NCI-H2081 treated with DMSO at 0.1 percent for 48 hours (cell line): Measurements from ENCODE around the gene P2RX3.

Source experiments
- DNase-seq: peaks from one replicate; lab custom pipeline; 2025; lab: John Stamatoyannopoulos, UW

The P2RX3 gene

DNA sequence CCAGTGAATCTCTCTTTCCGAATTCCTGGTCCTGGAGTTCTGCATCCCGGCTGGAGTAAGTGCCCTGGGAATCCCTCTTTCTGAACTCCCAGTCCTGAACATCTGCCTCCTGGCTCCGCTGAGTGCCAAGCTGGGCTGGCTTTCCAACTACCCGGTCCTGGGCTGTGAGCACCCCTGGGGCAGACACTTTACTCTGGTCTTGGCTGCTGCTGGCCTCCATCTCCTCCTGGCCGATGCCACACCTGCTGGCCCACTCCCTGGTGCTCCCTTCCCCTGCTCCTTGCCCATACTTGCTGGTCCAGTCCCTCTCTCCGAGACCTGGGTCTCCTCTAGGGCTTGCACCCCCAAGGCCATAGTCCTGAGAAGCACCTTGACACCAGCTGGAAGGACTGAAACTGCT is 28.1 kb upstream of the P2RX3 start:
- DNase-seq, result no peak

DNA sequence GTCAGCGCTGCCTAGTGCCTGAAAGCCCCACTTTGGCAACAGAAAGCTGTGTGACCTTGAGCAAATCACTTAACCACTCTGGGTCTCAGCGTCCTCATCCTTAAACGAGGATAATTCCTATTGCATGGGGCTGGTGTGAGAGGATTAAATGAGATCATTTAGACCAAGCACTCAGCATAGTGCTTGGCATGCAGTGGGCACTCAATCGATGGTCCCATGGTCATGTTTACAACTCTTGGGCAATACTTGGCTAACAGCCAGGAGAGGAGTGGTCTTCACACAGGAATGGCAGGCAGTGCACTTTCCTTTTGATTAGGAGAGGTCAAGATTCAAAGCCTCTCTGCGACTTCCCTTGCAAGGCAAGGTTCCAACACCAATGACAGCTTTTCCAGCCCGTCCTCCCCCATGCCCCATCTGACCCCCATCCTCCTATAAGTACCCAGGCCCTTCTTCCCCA is 27.5 kb upstream of the P2RX3 start:
- DNase-seq, result no peak

DNA sequence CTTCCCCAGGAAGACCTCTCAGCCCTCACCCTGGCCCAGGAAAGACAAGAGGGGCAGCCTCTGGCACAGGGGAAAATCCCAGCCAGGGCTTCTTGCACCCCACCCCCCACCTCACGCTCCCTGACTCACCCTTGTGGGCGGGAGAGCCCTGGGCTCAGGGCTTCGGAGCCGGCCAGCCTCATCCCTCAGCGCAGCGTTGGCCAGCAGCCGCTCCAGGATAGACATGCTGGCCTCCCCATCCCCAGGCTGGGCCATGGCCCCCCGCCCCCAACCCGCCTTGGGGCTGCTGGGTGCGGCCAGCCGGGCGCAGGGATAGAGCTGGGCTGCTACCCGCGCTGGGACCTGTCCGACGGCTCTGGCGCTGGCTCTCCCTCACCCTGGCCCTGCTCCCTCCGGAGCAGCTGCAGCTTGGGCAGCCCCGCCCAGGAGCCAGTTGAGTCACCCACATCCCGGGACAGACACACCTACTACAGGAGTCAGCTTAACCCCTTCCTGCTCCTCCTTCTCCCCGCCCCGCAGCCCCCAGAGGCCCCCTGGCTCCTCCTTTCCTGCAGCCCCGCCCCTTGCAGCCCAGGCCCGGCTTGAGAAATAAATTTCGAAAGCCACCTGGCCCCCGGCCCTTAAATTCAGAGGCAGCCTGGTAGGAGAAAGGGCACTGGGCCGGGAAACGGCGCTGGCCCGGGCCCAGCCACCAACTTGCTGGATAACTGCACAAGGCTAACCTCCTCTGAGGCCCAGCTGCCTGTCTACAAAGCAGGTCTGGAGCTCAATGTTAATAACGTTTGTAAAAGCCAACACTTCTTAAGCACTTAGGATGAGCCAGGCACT is 26.8 kb upstream of the P2RX3 start:
- DNase-seq, result no peak

DNA sequence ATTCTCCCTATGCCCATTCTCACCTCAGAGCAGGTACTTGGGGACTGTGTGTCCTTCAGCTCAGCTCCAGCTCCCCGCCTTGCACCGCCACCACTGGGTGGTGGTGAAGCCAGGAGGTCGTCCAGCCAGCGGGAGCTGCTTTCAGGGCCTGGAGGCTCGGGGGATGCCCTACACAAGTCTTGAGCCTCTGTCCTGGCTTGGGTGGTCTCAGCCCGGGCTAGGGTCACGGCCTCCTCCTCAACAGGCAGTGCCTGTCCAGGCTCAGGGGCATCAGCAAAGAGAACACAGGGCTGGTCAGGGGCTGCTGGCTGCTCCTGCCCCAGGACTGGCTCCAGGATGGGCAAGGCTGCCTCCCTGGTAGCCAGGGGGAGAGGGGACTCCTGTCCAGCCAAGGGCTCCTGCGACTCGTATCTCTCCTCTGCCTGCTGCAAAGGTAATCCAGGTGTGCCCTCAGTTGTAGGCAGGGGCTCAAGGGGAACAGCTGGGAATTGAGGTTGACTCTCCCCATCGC is 25.6 kb upstream of the P2RX3 start:
- DNase-seq, result no peak

DNA sequence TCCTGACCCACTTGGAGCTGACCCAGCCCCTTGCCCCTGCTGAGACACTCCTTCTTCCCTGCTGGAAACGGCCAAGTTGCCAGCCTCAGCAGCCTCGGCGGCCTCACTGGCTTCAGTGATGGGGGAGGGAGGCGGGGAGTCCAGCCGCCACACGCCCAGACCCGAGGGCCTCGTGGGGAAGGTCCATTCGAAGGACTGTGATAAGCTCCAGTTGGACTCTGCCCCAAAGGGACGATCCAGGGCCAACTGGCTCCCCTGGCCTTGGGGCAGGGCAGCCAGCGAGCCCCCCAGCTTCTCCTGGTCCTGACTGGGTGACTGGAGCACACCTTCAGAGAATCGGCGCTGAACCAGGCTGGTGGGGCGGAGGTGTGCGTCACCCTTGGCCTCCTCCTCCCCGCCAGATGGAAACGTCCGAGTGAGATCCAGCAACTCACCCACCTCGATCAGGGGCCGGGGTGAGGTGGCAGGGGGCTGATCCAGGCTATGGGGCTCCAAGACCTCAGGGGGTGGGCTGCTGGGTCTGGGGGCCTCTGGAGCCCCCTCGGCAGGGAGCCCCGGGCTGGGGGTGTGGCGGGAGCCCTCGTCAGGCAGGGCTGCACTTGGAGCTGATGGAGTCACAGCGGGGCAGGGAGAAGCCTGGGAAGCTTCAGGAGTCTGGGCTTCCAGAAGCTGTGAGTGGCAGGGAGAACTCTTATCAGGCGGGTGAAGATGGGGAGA is 24.9 kb upstream of the P2RX3 start:
- no peak for DNase-seq

DNA sequence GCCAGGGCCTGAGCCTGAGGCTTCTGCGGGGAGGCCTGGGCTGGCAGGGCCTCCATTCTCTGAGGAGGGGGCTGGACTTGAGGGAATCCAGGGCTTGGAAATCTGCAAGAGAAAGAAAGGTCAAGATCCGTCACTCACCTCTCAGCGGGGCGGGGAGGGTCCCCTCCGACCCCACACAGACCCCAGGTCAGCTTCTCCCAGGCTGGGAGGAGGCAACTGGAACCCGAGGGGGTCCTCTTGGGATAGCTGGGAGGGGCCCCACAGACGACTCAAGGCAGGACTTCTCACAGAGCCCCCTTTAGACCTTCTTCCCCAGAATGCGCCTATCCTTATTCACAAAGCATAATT is 24.4 kb upstream of the P2RX3 start:
- DNase-seq, result no peak

DNA sequence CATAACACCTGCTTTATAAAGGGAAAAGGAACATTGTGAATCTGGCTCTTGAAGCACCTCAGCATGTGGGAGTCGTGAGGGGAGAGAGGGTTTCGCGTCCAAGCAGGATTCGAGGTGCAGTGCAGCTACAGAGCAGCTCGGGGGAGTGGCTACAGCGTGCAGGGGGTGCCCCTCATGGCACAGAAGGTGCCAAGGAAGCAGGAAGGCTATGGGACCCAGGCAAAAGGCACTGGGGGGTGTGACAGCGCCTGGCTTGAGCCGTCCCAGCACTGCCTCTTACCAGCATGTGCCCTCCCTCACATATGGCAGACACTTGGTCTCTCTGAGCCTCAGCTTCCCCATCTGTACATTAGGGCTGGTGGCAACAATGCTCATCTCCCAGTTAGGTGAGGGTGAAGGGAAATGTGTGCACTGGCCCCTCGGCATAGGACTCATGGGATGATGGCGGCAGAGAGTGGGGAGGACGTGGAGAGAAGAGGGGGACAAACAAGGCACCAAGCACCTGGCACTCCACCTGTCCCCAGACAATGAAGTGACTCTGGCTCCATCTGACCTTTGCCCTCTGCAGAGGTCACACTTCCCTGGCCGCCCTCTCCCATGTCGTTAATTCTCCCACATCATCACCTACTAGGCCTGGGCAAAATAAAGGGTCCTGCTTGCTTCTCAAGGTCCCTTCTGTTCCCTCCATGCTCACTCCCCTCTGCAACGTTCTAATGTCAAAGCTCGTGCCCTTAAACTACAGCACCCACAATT is 23.8 kb upstream of the P2RX3 start:
- DNase-seq, result no peak

DNA sequence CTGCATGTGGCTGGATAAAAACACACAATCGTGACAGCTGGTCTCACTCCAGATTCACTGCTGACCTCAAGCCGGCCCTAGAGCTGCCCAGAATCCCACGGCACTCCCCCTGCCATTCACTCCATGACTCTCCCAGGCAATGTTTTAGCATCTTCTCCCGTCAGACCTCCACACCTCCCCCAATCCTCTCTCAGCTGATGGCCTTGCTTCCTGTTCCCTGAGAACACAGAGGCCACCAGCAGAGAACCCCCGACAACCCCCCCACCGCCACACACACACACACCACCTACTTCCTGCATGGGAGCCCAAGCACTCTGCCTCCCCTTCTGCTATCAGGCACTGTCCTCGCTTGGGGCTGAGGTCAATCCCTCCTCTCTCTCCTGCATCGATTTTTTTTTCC is 22.7 kb upstream of the P2RX3 start:
- no peak for DNase-seq

DNA sequence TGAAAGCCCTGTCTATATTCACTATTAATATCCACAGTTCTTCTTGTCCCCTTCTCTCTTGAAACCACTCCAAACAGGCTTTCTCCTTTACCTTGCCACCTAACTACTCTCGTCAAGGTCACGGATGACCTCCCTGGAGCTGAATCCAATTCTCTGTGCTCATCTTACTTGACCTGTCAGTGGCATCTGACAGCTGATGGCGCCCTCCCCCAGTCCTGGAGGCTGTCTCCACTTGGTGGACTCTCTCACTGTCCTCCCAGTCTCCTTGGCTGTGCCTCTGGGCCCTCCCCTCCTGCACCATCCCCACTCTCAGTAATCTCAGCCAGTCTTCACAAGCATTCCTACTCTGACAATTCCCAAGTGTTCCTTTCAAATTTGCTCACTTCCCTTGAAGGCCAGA is 22.1 kb upstream of the P2RX3 start:
- DNase-seq, result no peak

DNA sequence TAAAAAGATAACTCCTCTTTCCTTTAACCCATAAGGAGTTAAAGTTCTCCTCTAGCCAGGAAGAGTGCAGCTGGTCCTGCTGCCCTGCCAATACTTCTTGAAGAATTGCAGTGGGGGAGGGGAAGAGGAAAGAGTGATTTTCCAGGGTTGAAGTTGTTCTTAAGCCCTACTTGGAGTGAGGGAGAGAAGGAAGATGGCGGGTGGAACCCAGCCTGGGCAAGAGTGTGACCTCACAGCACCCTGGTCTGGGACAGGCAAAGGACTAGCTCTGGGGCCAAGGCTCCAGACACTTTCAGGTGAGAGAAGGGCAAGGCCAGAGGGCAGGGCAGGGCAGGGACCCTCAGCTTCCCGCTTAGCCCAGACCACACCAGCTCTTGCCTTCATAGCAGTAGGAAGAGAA is 20.0 kb upstream of the P2RX3 start:
- no peak for DNase-seq

DNA sequence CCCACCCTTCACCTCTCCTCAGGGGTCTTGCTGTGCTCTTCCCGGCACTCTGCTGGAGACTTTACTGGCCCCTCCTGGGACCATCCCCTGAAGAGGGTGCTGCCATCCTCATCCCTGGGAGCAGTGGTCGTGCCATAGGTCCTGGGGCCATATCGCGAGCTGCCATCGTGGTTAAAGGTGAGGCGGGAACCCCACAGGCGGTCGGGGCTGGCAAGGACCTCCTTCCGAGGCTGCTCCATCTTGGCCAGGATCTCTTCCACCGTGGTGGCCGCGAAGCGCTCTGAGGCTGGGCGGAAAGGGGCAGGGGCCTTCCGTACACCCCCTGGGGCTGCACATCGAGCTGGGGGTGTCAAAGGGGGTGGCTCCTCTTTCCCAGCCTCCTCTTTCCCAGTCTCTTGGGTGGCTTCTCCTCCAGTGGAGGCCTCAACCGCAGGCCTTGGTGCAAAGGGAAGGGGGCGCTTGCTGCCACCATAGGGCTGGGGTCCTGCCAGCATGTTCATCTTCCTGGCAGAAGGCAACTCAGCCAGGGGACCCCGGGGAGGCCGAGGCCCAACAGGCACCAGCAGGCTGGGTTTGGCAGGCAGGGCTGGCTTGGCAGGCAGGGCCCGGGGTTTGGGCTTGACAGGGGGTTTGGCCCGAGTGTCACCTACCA is 18.0 kb upstream of the P2RX3 start:
- DNase-seq, result no peak

DNA sequence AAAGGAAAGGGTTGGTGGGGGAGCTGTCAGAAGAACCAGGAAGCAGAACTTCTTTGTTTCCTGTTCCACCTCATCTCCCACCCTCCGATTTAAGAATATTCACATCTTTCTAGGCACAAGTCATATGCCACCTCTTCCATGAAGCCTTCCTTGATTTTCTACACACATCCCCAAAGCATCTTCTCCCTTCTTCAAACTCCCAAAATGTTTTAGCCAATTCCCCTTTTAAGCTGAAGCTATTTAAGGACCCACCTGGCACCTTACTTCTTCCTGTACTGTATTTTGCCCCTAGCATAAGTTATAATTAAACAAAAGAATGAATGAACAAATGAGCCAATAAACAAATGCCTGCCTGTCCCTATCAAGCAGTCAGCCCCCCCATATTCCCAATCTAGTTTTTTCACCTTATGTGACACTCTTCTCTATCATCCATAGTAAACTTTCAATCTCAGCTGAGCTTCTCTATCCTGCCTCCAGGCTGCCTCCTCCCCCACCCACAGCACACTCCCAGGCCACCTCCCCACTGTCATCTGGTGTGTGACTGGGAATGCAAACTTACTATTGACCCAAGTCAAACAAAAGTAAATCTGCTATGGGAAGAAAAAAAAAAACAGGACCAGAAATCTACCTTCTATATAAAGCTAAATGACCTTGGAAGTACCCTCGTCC is 17.3 kb upstream of the P2RX3 start:
- no peak for DNase-seq

DNA sequence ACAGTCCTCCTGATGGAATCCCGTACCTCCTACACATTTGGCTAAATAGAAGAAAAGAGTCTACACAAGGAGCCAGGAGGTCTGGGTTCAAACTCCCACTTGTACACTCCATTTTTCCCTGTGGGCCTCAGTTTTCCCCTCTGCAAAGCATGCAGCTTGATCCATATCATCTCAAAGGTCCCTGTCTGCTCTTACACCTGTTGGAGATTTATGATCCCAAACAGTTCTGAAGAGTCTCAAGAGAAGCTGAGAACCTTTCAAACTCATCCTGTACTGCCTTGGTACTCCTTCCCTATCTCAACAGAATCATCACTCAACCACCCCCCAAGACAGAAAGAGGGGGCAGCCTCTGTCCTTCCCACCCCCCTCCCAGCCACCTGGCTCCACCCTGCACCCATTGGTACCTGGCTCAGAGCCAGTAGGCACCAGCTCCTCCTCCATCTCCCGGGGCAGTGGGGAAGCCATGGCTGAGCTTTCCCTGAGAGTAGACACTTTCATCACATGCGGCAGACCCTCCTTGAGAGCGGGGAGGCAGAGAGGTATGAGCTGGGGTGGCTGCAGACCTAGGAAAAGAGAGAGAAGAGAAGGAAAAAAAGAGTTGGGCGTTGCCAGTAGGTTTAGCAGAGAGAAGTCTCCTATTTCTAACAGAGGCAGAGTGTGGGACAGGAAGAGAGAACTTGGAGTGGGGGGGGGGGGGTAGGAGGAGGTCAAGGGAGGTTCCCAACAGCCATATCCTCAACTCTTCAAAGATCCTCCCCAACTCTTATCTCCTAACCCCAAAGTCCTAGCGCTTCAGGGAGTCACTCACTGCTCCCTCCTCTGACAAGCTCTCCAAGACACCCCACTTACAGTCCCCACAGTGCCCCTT is 16.5 kb upstream of the P2RX3 start:
- no peak for DNase-seq

DNA sequence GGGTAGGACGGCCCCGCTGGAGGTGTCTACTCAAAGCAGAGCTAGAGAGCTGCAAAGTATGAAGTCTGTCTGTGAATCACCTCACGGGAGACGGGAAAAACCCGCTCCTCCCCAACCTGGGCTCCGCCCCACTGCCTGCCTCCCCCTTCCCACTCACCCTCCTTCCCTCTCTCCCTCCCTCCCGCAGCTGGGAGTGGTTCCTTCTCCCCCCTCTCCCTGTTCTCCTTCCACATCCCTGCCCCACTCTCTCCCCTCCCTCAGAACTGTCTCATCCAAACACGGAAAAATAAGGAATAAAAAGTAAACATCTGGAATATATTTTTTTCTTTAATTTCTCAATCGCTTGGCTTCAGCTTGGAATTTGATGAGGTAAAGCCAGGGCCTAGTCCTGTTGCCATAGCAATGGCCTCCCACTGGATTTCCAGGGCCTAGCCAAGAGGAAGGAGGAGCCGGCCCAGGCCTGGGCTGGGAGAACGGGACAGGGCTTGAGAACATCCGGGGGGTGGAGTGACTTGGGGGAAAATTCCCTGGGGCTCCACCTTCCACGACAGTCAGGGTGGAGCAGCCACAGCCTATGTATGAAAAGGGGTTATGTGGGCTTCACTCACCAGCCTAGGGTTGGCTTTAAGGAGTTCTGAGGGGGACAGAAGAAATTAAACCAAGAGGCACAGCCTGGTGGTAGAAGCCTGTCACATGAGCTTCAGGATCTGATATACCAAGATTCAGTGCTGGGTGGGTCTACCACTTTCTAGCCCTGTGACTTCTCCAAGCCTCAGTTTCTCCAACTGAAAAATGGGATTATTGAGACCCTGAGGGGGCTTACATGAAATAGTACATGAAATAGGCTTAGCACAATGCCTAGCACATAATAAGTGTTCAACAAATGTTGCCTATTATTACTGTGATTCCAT is 15.6 kb upstream of the P2RX3 start:
- DNase-seq, result no peak

DNA sequence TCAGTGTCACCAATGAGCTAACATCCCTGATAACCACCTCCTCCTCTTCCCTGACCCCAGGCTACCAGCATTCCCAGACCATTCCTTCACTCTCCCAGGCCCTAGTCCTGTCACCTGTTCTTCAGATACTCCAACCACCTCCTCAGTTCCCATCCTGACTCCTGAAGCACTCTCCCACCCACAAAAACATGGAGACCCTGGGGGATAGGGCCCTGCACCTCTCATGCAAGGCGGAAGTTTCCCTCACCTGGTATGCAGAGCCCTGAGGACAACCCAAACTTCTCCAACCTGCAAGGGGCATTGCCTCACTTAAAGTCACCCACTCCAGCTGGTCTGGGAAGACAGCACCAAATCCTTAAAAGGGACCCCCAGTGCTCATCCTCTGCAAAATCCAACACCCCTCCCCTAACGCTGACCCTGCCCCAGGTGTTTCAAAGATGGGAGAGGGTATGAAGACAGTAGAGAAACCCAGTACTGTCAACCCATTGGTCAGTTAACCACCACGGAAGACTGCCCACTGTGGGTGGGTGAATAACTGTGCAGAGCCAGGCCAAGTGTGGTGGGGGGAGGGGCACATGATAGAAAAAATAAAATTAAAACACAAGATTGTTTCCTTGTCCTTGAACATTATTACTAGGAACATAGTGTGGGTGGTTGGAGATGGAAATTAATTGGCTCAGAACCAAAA is 14.8 kb upstream of the P2RX3 start:
- no peak for DNase-seq

DNA sequence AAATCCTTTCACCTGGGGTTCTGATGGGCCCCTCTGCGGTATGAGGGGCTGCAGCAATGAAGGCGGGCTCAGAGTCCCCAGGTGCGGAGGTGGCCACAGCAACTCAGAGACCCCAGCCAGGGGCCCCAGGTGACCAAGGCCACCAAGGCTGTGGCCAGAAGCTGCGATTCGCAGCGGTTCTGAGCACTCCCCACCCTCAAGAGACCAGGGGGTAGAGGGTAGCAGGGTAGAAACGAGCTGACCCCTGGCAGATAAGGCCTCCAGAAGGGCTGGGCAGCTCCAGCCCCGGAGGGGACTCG is 14.3 kb upstream of the P2RX3 start:
- no peak for DNase-seq

DNA sequence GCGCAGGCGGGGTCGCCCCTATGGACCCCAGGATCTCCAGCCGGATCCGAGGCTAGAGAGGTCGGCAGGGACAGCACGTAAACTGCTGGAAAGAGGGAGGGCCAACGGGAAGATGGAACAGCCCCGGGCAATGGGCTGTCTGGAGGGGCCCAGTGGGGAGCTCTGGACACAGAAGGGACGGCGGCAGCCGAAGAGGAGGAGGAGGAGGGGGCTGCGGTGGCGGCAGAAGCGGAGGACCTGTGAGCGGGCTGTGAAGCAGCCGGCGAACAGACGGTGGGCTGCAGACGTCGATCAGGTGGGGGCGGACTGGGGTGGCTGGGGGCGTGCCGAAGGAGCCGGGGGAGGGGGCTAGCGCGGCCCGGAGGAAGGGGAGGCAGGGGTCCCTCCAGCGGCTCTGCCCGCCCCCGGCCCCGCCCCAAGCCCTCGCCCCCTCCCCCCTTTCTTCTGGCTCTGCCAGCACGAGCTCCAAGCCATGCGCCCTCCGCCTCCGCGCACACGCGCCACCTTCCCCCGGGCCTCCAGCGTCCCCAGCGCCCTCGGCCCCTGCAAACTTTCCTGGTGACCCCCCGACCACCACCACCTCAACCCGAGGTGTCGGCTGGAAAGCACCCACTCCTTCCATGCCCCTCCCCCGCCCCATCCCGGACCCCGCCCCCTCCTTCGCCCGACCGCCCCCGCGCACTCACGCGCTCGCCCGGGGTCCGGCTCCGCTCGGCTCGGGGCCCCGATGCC is 13.8 kb upstream of the P2RX3 start:
- no peak for DNase-seq
